Keratinocyte (primary cell): ENCODE measurements around the gene ASB4. TPM values are rescaled to one million over a fixed set of nuclear protein-coding genes. Genes with fewer than 3 reads are reported as not detected.

Experiments
- DNase-seq: peaks from one replicate; pipeline ENCODE4 v3.0.0-alpha.2; 2011; ENCODE audit warnings: low read depth, missing footprints, low spot score
- FAIRE-seq: peaks from 2 replicates; lab custom pipeline; 2011; peaks lifted over from hg19 to GRCh38; lab: Jason Lieb, UNC
- H2AFZ ChIP-seq: 2 replicates; pipeline ENCODE4 v1.6.0; 2012; ENCODE audit warnings: low read length, control low read depth, inconsistent platforms; ENCODE audit not compliant: control insufficient read depth
- H3K27ac ChIP-seq: 2 replicates; pipeline ENCODE4 v1.5.1; 2011; ENCODE audit warnings: low read length; ENCODE audit not compliant: control insufficient read depth, insufficient read depth
- H3K27me3 ChIP-seq: 3 replicates; pipeline ENCODE4 v1.6.0; 2011; ENCODE audit warnings: low read length; ENCODE audit not compliant: control insufficient read depth, insufficient read depth; ENCODE audit errors: extremely low read depth
- H3K36me3 ChIP-seq, 2 experiments: 2 replicates in 1 of 2; 3 replicates in 1 of 2; pipeline ENCODE4 v1.5.1; 2011; ENCODE audit warnings: low read length in 2 of 2, mild to moderate bottlenecking in 1 of 2; ENCODE audit not compliant: control insufficient read depth in 2 of 2, insufficient read depth in 2 of 2; ENCODE audit errors: extremely low read depth in 1 of 2
- H3K4me1 ChIP-seq: 3 replicates; pipeline ENCODE4 v1.5.1; 2011; ENCODE audit warnings: low read length; ENCODE audit not compliant: control insufficient read depth, insufficient read depth; ENCODE audit errors: extremely low read depth
- H3K4me2 ChIP-seq: 3 replicates; pipeline ENCODE4 v1.6.0; 2011; ENCODE audit warnings: low read depth, low read length; ENCODE audit not compliant: control insufficient read depth, insufficient read depth; ENCODE audit errors: extremely low read depth
- H3K4me3 ChIP-seq, 3 experiments: fragments of 200-600 bp in 1 of 3; sonication (generic) in 1 of 3; 2 replicates in 2 of 3; 3 replicates in 1 of 3; pipeline ENCODE4 v1.5.1; 2011 to 2016; ENCODE audit warnings: low read length in 3 of 3, mild to moderate bottlenecking in 3 of 3, control low read depth in 2 of 3, inconsistent platforms in 1 of 3, low read depth in 1 of 3, mixed read lengths in 1 of 3, mixed run types in 1 of 3, moderate library complexity in 1 of 3; ENCODE audit not compliant: control insufficient read depth in 2 of 3, insufficient read depth in 2 of 3; ENCODE audit errors: extremely low read depth in 1 of 3
- H3K79me2 ChIP-seq: 2 replicates; pipeline ENCODE4 v1.6.0; 2012; ENCODE audit warnings: low read length; ENCODE audit not compliant: control insufficient read depth, insufficient read depth
- H3K9ac ChIP-seq: 3 replicates; pipeline ENCODE4 v1.6.0; 2011; ENCODE audit warnings: low read length; ENCODE audit not compliant: control insufficient read depth, insufficient read depth; ENCODE audit errors: extremely low read depth
- H3K9me1 ChIP-seq: 3 replicates; pipeline ENCODE4 v1.6.0; 2011; ENCODE audit warnings: low read length; ENCODE audit not compliant: control insufficient read depth, insufficient read depth; ENCODE audit errors: extremely low read depth
- H3K9me3 ChIP-seq: 2 replicates; pipeline ENCODE4 v1.5.1; 2012; ENCODE audit warnings: low read depth, low read length; ENCODE audit not compliant: control insufficient read depth
- H4K20me1 ChIP-seq: 3 replicates; pipeline ENCODE4 v1.6.0; 2011; ENCODE audit warnings: low read length; ENCODE audit not compliant: control insufficient read depth, insufficient read depth; ENCODE audit errors: extremely low read depth
- EZH2 ChIP-seq: IDR thresholded peaks from one replicate; pipeline ENCODE4 v1.6.1; 2012; ENCODE audit warnings: inconsistent platforms, mild to moderate bottlenecking, low read length, moderate library complexity
- dilution Hi-C: fragments of 300-500 bp; cut with MboI; formaldehyde crosslinking; loops from one replicate; pipeline ENCODE4 v1.7.0; 2020; ENCODE audit warnings: low sequenced_read_pairs; ENCODE audit not compliant: extremely low pct_ligation_motif_present
- polyA plus RNA-seq, 5 experiments: library from polyadenylated mRNA; depleted of rRNA in 3 of 5; stranded (reverse) in 3 of 5; stranded (forward) in 1 of 5; unstranded in 1 of 5; fragments of >200 nt; gene quantifications; 1 replicate in 1 of 5; 2 replicates in 3 of 5; 3 replicates in 1 of 5; pipeline versions ENCODE4 v1.2.1 to v1.2.3, GENCODE V29; 2011 to 2012; ENCODE audit warnings: missing spikeins in 2 of 5, low read depth in 1 of 5, low replicate concordance in 1 of 5
- TF ChIP-seq, protein P1 (sequence below), 3 experiments: IDR thresholded peaks in 1 of 3; conservative IDR thresholded peaks in 1 of 3; optimal IDR thresholded peaks in 1 of 3; 2 replicates in 2 of 3; 3 replicates in 1 of 3; pipeline versions ENCODE3 to v1.5.1; 2011; ENCODE audit warnings: low read length in 3 of 3, mild to moderate bottlenecking in 3 of 3, moderate library complexity in 2 of 3, control low read depth in 1 of 3, inconsistent platforms in 1 of 3; ENCODE audit not compliant: insufficient read depth in 2 of 3; ENCODE audit errors: extremely low read depth in 1 of 3

The ASB4 gene
- polyA plus RNA-seq, 1 donor (not counting 4 experiments of a cell fraction or from before 2014, with no cell fraction given): not detected

DNA sequence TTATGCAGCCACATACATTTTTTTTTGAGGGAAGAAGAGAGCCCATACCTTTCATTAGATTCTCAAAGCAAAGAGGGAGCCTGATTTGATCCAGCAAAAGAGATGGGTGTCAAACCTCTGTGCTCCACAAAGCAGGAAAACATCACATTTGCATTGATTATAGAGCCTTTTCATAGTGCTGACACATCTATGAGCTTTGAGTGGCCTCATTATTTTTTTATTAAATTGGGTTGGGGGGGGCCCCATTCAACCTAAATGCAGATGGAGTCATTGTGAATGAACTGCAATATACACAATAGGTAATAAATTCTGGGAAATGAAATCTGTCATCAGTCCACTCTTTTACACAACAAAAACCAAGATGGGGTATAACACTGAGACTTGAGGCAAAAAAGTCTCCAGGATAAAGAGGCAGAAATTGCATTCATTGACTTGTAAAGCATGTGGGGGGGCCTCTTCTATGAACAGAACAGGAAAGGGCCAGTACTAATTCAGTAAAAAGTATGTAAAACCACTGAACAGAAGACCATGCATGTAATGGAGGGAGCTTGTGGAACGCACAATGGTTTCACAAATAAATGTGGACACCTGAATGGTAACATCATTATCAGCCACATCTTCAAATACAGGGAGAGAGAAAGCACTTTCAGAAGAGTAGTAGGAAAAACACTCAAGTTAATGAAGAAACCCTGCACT lies 17.7 kb upstream of the ASB4 start:
- dilution Hi-C loops: no loop called here
- no peak for FAIRE-seq
- Histone ChIP-seq H3K4me2 (no peak overlapping the region), H3K9me3 (no peaks in the 10 kb centered on the region), H3K4me1 (no peaks in the 10 kb centered on the region), H3K36me3 (no peaks in the 10 kb centered on the region), H4K20me1 (no peaks in the 10 kb centered on the region), H3K27ac (no peak overlapping the region), H3K4me3 (no peak overlapping the region), H3K27me3 (no peaks in the 10 kb centered on the region), H2AFZ (no peak overlapping the region), H3K79me2 (no peaks in the 10 kb centered on the region), H3K9ac (no peak overlapping the region), H3K9me1 (no peaks in the 10 kb centered on the region)
- no peak for DNase-seq
- TF ChIP-seq, protein P1, sequence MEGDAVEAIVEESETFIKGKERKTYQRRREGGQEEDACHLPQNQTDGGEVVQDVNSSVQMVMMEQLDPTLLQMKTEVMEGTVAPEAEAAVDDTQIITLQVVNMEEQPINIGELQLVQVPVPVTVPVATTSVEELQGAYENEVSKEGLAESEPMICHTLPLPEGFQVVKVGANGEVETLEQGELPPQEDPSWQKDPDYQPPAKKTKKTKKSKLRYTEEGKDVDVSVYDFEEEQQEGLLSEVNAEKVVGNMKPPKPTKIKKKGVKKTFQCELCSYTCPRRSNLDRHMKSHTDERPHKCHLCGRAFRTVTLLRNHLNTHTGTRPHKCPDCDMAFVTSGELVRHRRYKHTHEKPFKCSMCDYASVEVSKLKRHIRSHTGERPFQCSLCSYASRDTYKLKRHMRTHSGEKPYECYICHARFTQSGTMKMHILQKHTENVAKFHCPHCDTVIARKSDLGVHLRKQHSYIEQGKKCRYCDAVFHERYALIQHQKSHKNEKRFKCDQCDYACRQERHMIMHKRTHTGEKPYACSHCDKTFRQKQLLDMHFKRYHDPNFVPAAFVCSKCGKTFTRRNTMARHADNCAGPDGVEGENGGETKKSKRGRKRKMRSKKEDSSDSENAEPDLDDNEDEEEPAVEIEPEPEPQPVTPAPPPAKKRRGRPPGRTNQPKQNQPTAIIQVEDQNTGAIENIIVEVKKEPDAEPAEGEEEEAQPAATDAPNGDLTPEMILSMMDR (optimal IDR thresholded peaks at IDR 0.05 in 1 of 3, IDR thresholded peaks at IDR 0.05 in 1 of 3, conservative IDR thresholded peaks at IDR 0.05 in 1 of 3; ENCODE audit: extremely low read depth in 1 of 3, insufficient read depth in 2 of 3, low read length in 3 of 3): no peak
- no peak for TF ChIP-seq EZH2

DNA sequence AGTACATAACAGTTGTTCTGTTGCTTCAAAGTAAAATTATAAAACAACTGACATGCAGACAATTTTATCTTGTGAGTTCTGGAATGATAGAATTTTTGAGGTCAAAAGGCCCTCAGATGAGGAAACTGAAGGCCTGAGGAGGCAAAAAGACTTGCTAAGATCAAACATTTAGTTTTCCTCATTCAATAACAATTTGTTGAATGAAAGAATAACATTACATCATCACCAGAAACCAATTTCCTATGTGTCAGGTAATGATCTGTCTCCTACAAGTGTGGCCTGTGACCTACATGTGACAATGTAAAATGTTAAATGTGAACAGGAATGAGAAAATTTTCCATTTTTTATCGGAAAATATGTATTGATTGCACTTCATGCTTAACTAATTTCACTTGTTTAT lies 16.6 kb upstream of the ASB4 start:
- H3K27ac ChIP-seq: no peak overlapping the region
- FAIRE-seq (no peak), DNase-seq (no peak)
- no peaks in the 10 kb centered on the region for H3K4me1 ChIP-seq
- H3K27me3 ChIP-seq: no peaks in the 10 kb centered on the region
- H3K36me3 ChIP-seq: no peaks in the 10 kb centered on the region
- no peaks in the 10 kb centered on the region for H3K9me1 ChIP-seq
- H4K20me1 ChIP-seq: no peaks in the 10 kb centered on the region
- TF ChIP-seq EZH2: no peak
- TF ChIP-seq, protein P1 (optimal IDR thresholded peaks at IDR 0.05 in 1 of 3, IDR thresholded peaks at IDR 0.05 in 1 of 3, conservative IDR thresholded peaks at IDR 0.05 in 1 of 3; ENCODE audit: extremely low read depth in 1 of 3, insufficient read depth in 2 of 3, low read length in 3 of 3): no peak
- H3K9ac ChIP-seq: no peak overlapping the region
- H2AFZ ChIP-seq: no peak overlapping the region
- H3K9me3 ChIP-seq: no peaks in the 10 kb centered on the region
- no peak overlapping the region for H3K4me2 ChIP-seq
- H3K79me2 ChIP-seq: no peaks in the 10 kb centered on the region
- no peak overlapping the region for H3K4me3 ChIP-seq
- dilution Hi-C loops: no loop called here
